Mesothelial cell of epicardium (in vitro differentiated cells): ENCODE data around the gene FKBP5. TPM values are rescaled to one million over a fixed set of nuclear protein-coding genes. Genes with fewer than 3 reads are reported as not detected.

ENCODE experiments used
- DNase-seq, 2 experiments: peaks; one replicate each; pipeline ENCODE4 v3.0.0; 2021; ENCODE audit warnings: low spot score in 2 of 2; ENCODE audit not compliant: unreplicated experiment in 2 of 2
- H3K27ac Mint-ChIP-seq: 2 replicates; pipeline ENCODE4 v1.8.0; 2021; ENCODE audit warnings: mixed read lengths
- H3K27me3 Mint-ChIP-seq: 2 replicates; pipeline ENCODE4 v1.8.0; 2021; ENCODE audit warnings: low read depth, mixed read lengths
- H3K36me3 Mint-ChIP-seq: 2 replicates; pipeline ENCODE4 v1.8.0; 2021; ENCODE audit warnings: mixed read lengths
- H3K4me1 Mint-ChIP-seq: 2 replicates; pipeline ENCODE4 v1.8.0; 2021; ENCODE audit warnings: mixed read lengths
- H3K4me3 Mint-ChIP-seq: 2 replicates; pipeline ENCODE4 v1.8.0; 2021; ENCODE audit warnings: mild to moderate bottlenecking, moderate library complexity, mixed read lengths
- H3K9me3 Mint-ChIP-seq: 2 replicates; pipeline ENCODE4 v1.8.0; 2021; ENCODE audit warnings: mixed read lengths
- total RNA-seq: library from RNA; stranded (reverse); gene quantifications from 3 replicates; pipeline ENCODE4 v1.2.1, GENCODE V29; 2021
- TF ChIP-seq, protein P1 (sequence below): fragments of 200-600 bp; sonication (generic); IDR thresholded peaks from one replicate; pipeline ENCODE4 v1.5.0; 2021; ENCODE audit warnings: antibody characterized with exemption; ENCODE audit not compliant: unreplicated experiment

FKBP5 gene
- total RNA-seq, 1 donor from 2014 or later, result 7.3 TPM

DNA sequence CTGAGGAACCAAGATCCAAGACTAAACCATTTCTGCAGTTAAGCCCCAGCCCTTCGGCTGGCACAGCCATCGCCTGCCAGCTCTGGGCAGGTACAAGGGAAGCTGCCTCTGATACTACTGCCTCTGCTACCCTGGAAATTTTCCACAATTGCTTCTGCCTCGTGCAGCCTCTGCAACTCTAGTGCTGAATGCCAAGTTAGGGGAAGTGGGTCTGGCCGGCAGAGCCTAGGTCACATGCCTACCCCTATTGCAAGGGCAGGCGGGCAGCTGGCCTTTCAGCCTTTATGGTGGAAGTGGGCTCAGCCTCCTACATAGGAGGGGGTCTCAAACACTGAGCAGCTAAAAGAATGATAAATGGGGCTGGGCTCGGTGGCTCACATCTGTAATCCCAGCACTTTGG, 131.5 kb downstream of the FKBP5 start:
- H3K4me1 Mint-ChIP-seq, result no peaks in the 10 kb centered on the region
- no peaks in the 10 kb centered on the region for H3K9me3 Mint-ChIP-seq
- no peaks in the 10 kb centered on the region for H3K27me3 Mint-ChIP-seq
- TF ChIP-seq, protein P1, sequence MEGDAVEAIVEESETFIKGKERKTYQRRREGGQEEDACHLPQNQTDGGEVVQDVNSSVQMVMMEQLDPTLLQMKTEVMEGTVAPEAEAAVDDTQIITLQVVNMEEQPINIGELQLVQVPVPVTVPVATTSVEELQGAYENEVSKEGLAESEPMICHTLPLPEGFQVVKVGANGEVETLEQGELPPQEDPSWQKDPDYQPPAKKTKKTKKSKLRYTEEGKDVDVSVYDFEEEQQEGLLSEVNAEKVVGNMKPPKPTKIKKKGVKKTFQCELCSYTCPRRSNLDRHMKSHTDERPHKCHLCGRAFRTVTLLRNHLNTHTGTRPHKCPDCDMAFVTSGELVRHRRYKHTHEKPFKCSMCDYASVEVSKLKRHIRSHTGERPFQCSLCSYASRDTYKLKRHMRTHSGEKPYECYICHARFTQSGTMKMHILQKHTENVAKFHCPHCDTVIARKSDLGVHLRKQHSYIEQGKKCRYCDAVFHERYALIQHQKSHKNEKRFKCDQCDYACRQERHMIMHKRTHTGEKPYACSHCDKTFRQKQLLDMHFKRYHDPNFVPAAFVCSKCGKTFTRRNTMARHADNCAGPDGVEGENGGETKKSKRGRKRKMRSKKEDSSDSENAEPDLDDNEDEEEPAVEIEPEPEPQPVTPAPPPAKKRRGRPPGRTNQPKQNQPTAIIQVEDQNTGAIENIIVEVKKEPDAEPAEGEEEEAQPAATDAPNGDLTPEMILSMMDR, result no peak
- H3K4me3 Mint-ChIP-seq, result no peak overlapping the region
- DNase-seq, result no peak
- no peak overlapping the region for H3K27ac Mint-ChIP-seq
- H3K36me3 Mint-ChIP-seq, result no peaks in the 10 kb centered on the region

DNA sequence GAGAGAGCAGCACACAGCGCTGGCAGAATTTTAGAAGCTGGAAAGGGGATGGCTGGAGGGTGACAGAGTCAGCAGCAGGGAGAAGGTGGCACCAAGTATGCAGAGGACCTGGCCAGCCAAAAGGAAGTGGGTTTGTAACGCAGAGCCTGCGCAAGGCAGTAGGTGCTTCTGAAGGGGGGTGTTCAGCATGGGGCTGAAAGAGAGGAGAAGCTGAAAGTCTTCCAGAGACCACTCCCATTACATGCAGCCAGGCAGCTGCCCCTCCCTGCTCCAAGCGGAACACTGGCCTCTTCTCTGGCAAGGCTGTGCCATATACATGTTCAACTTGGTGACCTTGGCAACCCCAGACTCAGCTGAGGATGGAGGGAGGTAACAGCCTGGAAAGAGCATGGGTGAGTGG, 133.9 kb downstream of the FKBP5 start:
- H3K27me3 Mint-ChIP-seq, result no peaks in the 10 kb centered on the region
- no peak for DNase-seq
- peaks cover 10% of the 10 kb centered on the region for H3K9me3 Mint-ChIP-seq
- no peak overlapping the region for H3K4me3 Mint-ChIP-seq
- peaks cover 3% of the 10 kb centered on the region for H3K36me3 Mint-ChIP-seq
- H3K4me1 Mint-ChIP-seq, result no peaks in the 10 kb centered on the region
- TF ChIP-seq, protein P1, result no peak
- no peak overlapping the region for H3K27ac Mint-ChIP-seq

DNA sequence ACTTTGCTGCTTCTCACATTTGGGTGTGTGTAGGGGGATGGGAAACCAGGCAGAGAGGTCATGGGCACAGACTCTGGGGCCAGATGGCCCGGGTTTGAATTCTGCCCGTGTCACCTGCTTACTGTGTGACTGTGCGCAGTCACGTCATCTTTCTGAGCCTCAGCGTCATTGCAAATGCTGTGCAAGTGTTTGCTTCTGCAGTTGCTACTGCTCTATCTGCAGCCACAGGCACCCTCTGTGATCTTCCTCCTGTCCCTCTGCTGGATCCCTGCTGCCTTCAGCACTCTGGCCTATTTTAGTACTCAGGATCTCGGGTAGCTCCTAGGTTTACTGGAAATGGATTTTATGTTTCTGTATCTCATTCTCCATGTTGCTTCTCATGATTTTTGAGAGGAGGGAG, 135.4 kb downstream of the FKBP5 start:
- Mint-ChIP-seq H3K4me3 (no peak overlapping the region), H3K27me3 (no peaks in the 10 kb centered on the region), H3K4me1 (no peaks in the 10 kb centered on the region), H3K36me3 (peaks cover 3% of the 10 kb centered on the region), H3K9me3 (peaks cover 12% of the 10 kb centered on the region), H3K27ac (no peak overlapping the region)
- no peak for DNase-seq
- TF ChIP-seq, protein P1, result no peak

DNA sequence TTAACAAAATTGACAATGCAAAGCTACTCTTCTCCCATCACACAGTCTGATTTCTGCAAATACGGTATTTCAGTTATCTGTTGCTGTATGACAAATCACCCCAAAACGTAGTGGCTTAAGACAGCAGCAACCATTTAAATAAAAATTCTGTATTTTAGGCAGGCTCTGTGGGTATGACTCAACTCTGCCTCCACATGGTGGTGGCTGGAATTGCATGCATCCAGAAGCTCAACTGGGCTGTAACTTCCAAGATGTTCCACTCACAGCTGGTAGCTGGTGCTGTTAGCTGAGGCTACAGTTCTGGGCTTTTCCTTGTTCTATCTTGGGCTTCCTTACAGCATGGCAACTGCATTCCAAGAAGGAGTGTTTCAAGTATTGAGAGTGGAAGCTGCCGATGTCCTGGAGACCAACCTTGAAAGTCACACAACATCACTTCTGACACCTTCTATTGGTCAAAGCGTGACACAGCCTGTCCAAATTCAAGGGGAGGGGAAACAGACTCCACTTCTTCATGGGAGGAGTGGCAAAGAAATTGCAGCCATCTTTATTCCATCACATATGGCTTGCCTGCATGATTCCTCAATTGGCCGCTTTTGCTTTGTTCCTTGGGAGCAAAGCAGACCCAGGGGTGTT, 136.3 kb downstream of the FKBP5 start:
- peaks cover 12% of the 10 kb centered on the region for H3K9me3 Mint-ChIP-seq
- H3K27me3 Mint-ChIP-seq, result no peaks in the 10 kb centered on the region
- no peak overlapping the region for H3K27ac Mint-ChIP-seq
- no peak overlapping the region for H3K4me3 Mint-ChIP-seq
- DNase-seq, result no peak
- TF ChIP-seq, protein P1, result peak; percentile 75
- peaks cover 7% of the 10 kb centered on the region for H3K4me1 Mint-ChIP-seq
- H3K36me3 Mint-ChIP-seq, result peaks cover 3% of the 10 kb centered on the region

DNA sequence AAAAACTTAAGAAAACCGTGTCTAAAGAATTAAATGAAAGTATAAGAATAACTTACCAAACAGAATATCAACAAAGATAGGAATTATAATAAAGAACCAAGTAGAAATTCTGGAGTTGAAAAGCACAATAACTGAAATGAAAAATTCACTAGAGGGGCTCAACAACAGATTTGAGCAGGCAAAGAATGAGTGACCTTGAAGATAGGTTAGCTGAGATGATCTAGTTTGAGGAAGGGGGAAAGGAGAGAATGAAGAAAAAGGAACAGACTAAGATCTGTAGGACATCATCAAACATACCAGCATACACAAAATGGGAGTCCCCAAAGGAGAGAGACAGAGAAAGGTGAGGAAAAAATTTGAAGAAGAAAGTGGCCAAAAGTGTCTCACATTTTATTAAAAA, 138.3 kb downstream of the FKBP5 start:
- Mint-ChIP-seq H3K36me3 (peaks cover 3% of the 10 kb centered on the region), H3K27me3 (no peaks in the 10 kb centered on the region), H3K4me1 (peaks cover 10% of the 10 kb centered on the region), H3K9me3 (peaks cover 12% of the 10 kb centered on the region), H3K4me3 (no peak overlapping the region), H3K27ac (no peak overlapping the region)
- DNase-seq, result no peak
- TF ChIP-seq, protein P1, result no peak

DNA sequence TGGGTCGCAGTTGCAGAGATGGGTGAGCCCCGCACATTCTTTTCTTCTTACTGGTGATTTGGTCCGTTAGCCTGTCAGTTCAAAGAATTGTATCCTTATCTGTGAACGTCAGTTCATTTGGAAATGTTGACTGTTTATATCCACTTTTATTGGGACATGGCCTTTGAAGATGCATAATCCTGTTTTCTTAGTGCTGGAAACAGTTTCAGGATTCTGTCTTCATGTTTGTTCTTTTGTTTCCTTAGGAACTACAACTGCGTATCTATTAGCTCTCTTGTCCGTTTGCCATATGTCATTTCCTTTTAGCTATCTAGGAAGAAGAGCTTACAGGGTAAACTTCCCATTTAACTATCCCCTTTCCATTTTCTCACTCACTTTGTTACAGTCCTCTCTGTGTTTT, 141.0 kb downstream of the FKBP5 start:
- peaks cover 28% of the 10 kb centered on the region for H3K4me1 Mint-ChIP-seq
- TF ChIP-seq, protein P1, result no peak
- H3K9me3 Mint-ChIP-seq, result peaks cover 12% of the 10 kb centered on the region
- H3K27ac Mint-ChIP-seq, result peak overlapping the region; percentile 22
- peaks cover 3% of the 10 kb centered on the region for H3K36me3 Mint-ChIP-seq
- H3K4me3 Mint-ChIP-seq, result no peak overlapping the region
- DNase-seq, result no peak
- no peaks in the 10 kb centered on the region for H3K27me3 Mint-ChIP-seq
